HG03469 (cell line): ENCODE data around the gene ARHGAP15.

Source experiments
- ATAC-seq: cut with Tn5 transposase; IDR thresholded peaks from one replicate; pipeline ENCODE4 v1.9.1; 2021; ENCODE audit warnings: mild to moderate bottlenecking, moderate library complexity, moderate number of reproducible peaks; ENCODE audit not compliant: unreplicated experiment

Gene ARHGAP15

GRCh38 chr2:143219266-143219665, 90.0 kb downstream of the ARHGAP15 start:
- no peak for ATAC-seq

GRCh38 chr2:143223556-143223955, 94.3 kb downstream of the ARHGAP15 start:
- ATAC-seq = no peak

DNA sequence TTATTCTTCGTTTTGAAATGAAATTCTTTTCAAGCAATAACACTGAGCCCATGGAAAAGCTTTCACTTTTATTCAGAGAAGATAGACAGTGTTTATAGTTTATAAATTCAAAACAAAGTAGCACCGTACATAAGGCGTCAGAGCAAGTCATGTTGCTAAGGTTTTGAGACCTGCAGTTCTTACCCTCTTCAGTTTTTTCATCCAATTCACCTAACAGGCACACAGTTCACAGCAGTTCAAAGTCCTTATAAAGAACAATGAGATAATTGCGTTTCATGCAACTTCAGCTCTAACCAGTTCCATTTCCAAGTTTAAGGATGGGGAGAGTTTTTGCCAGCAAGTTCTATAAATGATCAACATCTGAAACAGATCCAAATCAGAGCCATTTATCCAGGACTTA, 96.7 kb downstream of the ARHGAP15 start:
- ATAC-seq = no peak

- no peak for ATAC-seq
Observed at GRCh38 chr2:143226714-143227541, 97.7 kb downstream of the ARHGAP15 start.

DNA sequence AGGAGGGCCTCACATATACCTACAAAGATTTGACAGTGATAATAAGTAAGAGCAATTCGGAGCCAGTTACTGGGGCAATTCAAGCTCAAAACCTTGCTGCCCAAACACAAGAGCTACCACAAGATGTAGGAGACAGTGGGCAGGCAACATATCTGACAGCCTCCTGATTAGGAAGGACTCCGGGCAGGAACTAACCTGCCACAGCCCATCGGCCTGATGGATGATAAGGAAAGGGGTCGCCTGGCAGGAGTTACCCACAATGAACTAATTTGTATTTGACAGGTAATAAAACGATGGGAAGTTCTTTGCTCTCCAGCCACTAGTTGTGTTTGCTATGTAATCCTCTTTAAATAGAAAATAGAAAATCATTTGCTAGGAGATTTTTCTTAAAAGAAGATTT, 100.2 kb downstream of the ARHGAP15 start:
- no peak for ATAC-seq

DNA sequence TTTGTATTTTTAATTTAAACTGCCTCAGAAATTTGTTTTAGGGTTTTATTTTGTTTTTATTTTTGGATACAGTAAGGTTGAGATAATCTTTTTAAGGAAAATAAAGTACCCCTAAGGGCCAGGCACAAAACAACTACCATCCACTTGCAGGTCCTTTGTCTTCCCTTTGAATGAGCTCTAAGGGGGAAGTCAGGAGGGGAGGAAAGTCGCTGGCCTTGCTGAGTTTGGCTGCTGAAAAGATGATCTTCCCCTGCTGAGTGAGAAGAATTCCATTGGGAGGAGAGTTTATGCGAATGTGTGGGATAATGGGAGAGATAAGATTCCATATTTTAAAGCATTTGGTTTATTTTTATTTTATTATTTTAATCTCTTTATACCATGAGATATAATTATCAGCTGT, 100.7 kb downstream of the ARHGAP15 start:
- no peak for ATAC-seq

- ATAC-seq = no peak
Observed at GRCh38 chr2:143230506-143231253, 101.5 kb downstream of the ARHGAP15 start.

DNA sequence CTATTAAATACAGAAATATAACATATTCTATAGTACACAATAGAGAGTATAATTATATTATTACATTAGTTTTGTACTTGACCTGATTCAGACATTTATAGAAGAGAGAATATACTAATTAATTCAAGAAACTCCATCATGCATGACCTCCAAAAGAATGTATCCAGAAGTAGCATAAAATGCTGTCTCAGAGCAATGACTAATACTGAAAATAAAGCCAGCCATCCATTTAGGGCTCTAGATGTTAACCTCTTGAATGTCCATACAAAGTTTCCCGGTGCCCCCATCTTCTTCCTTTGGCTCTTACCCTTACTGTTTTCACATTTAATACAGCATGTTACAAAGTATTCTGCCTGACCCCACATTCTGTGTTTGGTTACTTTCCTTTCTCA, 102.0 kb downstream of the ARHGAP15 start:
- ATAC-seq = no peak

DNA sequence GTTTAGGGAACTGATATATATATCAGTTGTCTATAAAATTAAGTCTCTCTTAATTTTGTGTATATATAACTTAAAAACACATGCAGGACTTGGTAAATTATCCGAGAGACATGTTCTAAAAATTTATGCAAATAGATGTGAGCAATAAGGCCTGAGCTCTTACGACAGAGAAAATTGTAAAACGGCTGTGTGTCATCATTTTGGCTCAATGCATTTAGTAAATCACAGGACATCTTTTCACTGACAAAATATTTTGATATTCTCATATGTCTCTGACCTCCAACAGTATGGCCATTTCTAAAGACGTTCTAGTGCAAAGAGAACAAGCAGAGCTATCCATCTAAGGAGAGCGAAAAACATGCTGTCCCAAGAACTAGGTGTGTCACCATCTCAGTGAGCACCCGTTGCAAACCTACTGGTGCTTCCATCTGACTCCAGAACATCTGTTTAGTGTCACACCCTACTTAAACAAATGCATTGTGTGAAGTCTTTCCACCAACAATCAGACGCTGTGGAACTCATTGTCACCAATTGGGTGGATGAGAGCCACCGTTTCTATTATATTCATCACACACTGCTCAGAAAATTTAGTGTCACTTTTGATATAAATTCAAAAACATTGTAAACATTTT, 108.0 kb downstream of the ARHGAP15 start:
- ATAC-seq = no peak

- ATAC-seq = no peak
Observed at GRCh38 chr2:143241403-143242088, 112.3 kb downstream of the ARHGAP15 start.

DNA sequence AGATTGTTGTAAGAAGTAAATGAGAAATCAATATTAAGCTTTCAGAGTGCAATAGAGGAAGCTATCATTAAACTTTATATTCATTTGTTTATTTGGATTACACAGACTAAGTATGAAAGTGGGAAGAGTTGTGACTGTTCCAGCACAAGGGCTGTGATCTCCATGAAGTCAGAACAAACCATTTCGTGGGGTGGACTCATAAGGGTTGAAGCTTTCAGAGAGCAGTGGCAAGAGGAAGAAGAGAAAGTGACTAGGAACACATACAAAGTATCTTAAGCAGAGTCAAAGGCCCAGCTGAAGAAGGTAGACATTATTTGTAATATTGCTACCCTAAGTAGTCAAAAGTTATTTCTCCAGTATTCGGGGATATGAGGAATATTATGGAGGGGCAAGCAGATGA, 117.0 kb downstream of the ARHGAP15 start:
- no peak for ATAC-seq

GRCh38 chr2:143246815-143247744, 117.9 kb downstream of the ARHGAP15 start:
- ATAC-seq = no peak

- ATAC-seq = no peak
Observed at GRCh38 chr2:143248631-143249030, 119.4 kb downstream of the ARHGAP15 start.

DNA sequence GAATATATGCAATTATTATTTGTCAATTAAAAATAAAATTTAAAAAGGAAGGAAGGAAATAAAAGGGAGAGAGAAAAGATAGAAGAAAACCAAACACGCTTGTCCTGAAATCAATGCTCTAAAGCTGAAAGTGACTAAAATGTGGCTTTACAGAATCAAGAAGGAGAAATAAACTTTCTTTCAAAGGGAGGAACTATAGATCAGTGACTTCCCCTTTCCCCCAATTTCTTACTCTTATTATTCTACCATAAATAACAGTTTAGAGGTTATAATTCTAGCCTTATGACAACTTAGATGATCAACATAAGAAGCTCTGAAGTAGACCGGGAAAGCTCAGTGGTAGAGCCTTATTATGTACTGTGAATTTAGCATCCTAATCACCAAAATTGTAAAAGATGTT, 122.5 kb downstream of the ARHGAP15 start:
- no peak for ATAC-seq

DNA sequence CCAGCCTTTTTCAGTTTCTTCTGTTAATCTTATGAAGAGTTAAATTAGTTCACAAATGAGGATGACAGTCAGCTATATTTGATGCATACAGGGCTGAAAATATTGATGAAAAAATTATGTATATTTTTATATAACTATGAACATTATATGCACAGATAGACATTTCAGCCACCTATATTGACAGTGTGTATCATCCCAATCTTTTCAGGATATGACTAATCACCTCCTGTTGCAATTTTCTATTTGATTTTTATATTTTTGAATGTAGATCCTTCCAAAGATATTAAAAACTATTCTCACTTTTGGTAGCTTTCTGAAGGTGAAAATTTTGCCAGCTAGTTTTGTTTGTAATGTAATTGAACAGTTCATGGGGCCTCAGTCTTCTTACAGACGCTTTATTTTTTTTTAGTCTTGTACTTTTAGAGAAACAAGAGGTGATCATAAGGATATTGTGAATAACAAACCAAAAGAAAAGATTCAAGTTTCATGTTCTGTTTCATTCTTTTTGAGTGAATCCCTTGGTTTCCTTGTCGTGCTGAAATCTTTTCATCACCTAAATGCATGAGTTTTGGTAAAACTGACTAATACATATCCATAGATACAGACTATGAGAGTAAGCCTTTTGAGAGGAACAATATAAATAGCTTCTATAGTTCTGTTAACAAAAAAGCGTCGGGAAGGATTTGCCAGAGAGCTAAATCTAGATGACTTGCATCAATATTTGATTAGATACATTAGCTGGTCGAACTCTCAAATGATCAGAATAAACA, 123.1 kb downstream of the ARHGAP15 start:
- ATAC-seq = no peak

- ATAC-seq = no peak
Observed at GRCh38 chr2:143254110-143254509, 124.9 kb downstream of the ARHGAP15 start.

DNA sequence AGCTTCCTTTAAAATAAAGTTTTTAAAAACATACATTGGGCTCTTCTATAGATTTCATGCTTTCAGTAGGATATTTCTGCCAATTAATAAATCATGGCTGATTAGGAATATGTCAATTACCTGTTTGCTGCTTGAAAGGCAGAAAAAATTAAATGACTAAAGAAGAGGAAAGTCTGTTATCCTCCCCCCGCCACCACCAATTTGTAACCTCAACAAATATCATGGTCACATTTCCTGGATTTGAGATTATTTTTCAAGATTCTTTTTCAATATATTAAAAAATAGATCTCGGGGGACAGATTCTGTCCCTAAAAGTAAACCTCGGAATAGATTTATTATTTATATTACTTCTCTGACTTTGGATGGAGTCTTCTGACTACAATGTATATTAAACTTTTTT, 125.9 kb downstream of the ARHGAP15 start:
- no peak for ATAC-seq

DNA sequence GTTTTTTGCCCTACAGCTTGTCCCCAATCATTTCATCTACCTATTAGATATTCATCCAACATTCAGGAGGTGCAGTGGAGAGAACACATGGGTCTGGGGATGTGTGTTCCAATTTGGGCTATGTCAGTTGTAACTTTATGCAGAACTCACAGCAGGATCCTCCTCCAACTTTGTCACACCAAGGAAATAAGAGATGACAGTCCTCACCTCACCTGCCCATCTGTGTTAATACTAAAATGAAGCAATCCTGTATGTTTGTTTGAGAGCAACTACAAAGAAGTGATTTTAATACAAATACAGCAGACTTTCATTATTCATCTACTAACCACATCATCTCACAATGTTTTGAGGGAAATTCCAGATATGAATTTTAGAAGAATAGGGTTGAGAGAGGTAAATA, 126.7 kb downstream of the ARHGAP15 start:
- ATAC-seq = no peak

DNA sequence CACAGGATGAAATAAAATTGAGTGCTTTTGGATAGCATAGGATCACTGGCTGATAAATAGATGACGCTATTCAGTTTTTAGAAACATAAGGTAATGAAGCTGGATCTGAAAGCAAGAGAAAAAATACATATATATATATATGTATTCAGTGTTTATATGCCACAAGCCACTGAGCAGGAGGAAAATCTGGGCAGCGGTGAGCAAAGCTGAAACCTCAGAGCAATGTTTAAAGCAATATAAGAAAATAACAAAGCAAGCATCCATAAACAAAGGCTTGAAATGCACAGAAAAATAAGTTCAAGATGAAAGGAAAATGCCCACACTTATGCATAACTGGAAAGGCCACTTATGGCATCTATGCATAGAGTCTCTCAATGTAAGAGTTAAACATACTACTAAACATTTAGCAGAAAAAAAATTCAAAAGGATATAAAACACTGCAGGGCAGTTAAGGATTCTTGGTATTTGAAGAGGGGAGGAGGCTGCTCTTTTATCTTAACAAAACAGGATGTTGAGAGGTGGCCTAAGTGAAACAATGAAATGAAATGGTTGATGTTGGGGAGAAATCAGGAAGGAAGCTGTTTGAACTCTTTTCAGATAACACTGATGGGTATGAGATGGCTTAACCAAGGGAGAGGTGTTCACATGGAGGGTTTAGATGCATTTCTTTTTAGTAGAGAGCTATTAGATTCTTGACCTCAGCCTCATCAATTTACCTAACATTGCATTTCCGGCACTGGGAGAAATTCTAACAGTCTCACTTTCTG, 129.1 kb downstream of the ARHGAP15 start:
- ATAC-seq = no peak
